Endothelial cell of umbilical vein (primary cell): ENCODE data around the gene CLCN4. TPM values are rescaled to one million over a fixed set of nuclear protein-coding genes. Genes with fewer than 3 reads are reported as not detected.

Experiments
- BruUV-seq: library from RNA; stranded (reverse); fragments of 400-500 nt; replicated peaks from 2 replicates; lab custom pipeline; 2021; lab: Mats Ljungman, UMichigan
- CTCF ChIA-PET: fragments of 300-600, 350-600 bp; sonication (Branson Sonifier 250); formaldehyde crosslinking; loops from one replicate; lab custom pipeline; 2021; ENCODE audit warnings: antibody characterized with exemption, inconsistent platforms; lab: Charles Lee
- POLR2A ChIA-PET: fragments of 300-600, 350-600 bp; sonication (Branson Sonifier 250); formaldehyde crosslinking; loops from one replicate; lab custom pipeline; 2021; ENCODE audit warnings: antibody characterized with exemption, inconsistent platforms; lab: Charles Lee
- DNase-seq: peaks from one replicate; pipeline ENCODE4 v3.0.0-alpha.2; 2011; ENCODE audit warnings: low read depth, low spot score
- FAIRE-seq: peaks from 2 replicates; lab custom pipeline; 2011; peaks lifted over from hg19 to GRCh38; lab: Jason Lieb, UNC
- H2AFZ ChIP-seq: 2 replicates; pipeline ENCODE4 v1.6.0; 2012; ENCODE audit warnings: low read depth, low read length, control low read depth, inconsistent platforms
- H3K27ac ChIP-seq: 2 replicates; pipeline ENCODE4 v1.5.1; 2011; ENCODE audit warnings: low read depth, mild to moderate bottlenecking, control low read depth, low read length, moderate library complexity; ENCODE audit not compliant: insufficient read depth
- H3K27me3 ChIP-seq, 2 experiments: 2 replicates each; pipeline versions ENCODE4 v1.6.0 to v1.6.1; 2011; ENCODE audit warnings: low read length in 2 of 2, mixed read lengths in 1 of 2; ENCODE audit not compliant: control insufficient read depth in 2 of 2, insufficient read depth in 2 of 2
- H3K36me3 ChIP-seq, 2 experiments: 2 replicates in 1 of 2; 3 replicates in 1 of 2; pipeline ENCODE4 v1.5.1; 2011; ENCODE audit warnings: low read length in 2 of 2, mild to moderate bottlenecking in 1 of 2, moderate library complexity in 1 of 2; ENCODE audit not compliant: control insufficient read depth in 2 of 2, insufficient read depth in 2 of 2; ENCODE audit errors: extremely low read depth in 1 of 2
- H3K4me1 ChIP-seq: 3 replicates; pipeline ENCODE4 v1.5.1; 2011; ENCODE audit warnings: mild to moderate bottlenecking, low read length; ENCODE audit not compliant: control insufficient read depth, insufficient read depth; ENCODE audit errors: extremely low read depth
- H3K4me2 ChIP-seq: 2 replicates; pipeline ENCODE4 v1.6.1; 2011; ENCODE audit warnings: low read length, control low read depth, mixed read lengths; ENCODE audit not compliant: insufficient read depth
- H3K4me3 ChIP-seq, 3 experiments: fragments of 200-600 bp in 1 of 3; sonication (generic), shearing (Covaris generic) in 1 of 3; replicated peaks in 1 of 3; 2 replicates each; pipeline ENCODE4 v1.5.1; 2011 to 2016; ENCODE audit warnings: control low read depth in 3 of 3, low read length in 3 of 3, mild to moderate bottlenecking in 2 of 3, inconsistent platforms in 1 of 3, low read depth in 1 of 3, moderate library complexity in 1 of 3; ENCODE audit not compliant: insufficient read depth in 1 of 3
- H3K79me2 ChIP-seq: 2 replicates; pipeline ENCODE4 v1.6.0; 2012; ENCODE audit warnings: low read length, inconsistent platforms; ENCODE audit not compliant: control insufficient read depth, insufficient read depth
- H3K9ac ChIP-seq: replicated peaks from 2 replicates; pipeline ENCODE3; 2011; ENCODE audit warnings: low read length, control low read depth; ENCODE audit not compliant: insufficient read depth; ENCODE audit errors: extremely low read depth
- H3K9me1 ChIP-seq: replicated peaks from 3 replicates; pipeline ENCODE4 v1.6.0; 2011; ENCODE audit warnings: mild to moderate bottlenecking, low read length; ENCODE audit not compliant: control insufficient read depth, insufficient read depth; ENCODE audit errors: extremely low read depth
- H3K9me3 ChIP-seq: replicated peaks from 2 replicates; pipeline ENCODE4 v1.5.1; 2012; ENCODE audit warnings: low read length, inconsistent platforms; ENCODE audit not compliant: control insufficient read depth, insufficient read depth
- H4K20me1 ChIP-seq: replicated peaks from 2 replicates; pipeline ENCODE3; 2011; ENCODE audit warnings: mild to moderate bottlenecking, low read length; ENCODE audit not compliant: control insufficient read depth, insufficient read depth; ENCODE audit errors: extremely low read depth
- CTCF ChIP-seq, 2 donors: IDR thresholded peaks; 1 replicate in 1 of 2; 2 replicates in 1 of 2; pipeline ENCODE4 v1.5.1; 2011; ENCODE audit warnings: low read length in 2 of 2, mild to moderate bottlenecking in 2 of 2, moderate library complexity in 2 of 2, control low read depth in 1 of 2, inconsistent platforms in 1 of 2, low read depth in 1 of 2; ENCODE audit not compliant: insufficient read depth in 1 of 2; ENCODE audit errors: extremely low read depth in 1 of 2
- EZH2 ChIP-seq: IDR thresholded peaks from 2 replicates; pipeline ENCODE4 v1.6.1; 2012; ENCODE audit warnings: borderline replicate concordance, low read depth, mild to moderate bottlenecking, moderate library complexity, low read length, inconsistent platforms; ENCODE audit not compliant: severe bottlenecking
- FOS ChIP-seq: IDR thresholded peaks from 2 replicates; pipeline ENCODE4 v1.6.1; 2011; ENCODE audit warnings: mild to moderate bottlenecking, low read length, moderate library complexity, borderline replicate concordance; ENCODE audit not compliant: insufficient read depth
- GATA2 ChIP-seq: IDR thresholded peaks from 2 replicates; pipeline ENCODE4 v1.7.0; 2011; ENCODE audit warnings: low read depth, mild to moderate bottlenecking, moderate library complexity, mixed read lengths, low read length; ENCODE audit not compliant: insufficient read length, insufficient read depth
- JUN ChIP-seq: IDR thresholded peaks from 2 replicates; pipeline ENCODE4 v1.6.1; 2011; ENCODE audit warnings: borderline replicate concordance, low read depth; ENCODE audit not compliant: insufficient read length, insufficient read depth
- MAX ChIP-seq: IDR thresholded peaks from 2 replicates; pipeline ENCODE4 v1.6.1; 2011; ENCODE audit not compliant: insufficient read depth, insufficient read length
- MYC ChIP-seq: IDR thresholded peaks from one replicate; pipeline ENCODE4 v1.6.1; 2011; ENCODE audit warnings: mild to moderate bottlenecking, low read depth, low read length
- POLR2A ChIP-seq: IDR thresholded peaks from 2 replicates; pipeline ENCODE4 v1.6.1; 2012; ENCODE audit warnings: low read depth, mild to moderate bottlenecking, control low read depth, low read length
- POLR2AphosphoS5 ChIP-seq: IDR thresholded peaks from 2 replicates; pipeline ENCODE4 v1.6.1; 2012; ENCODE audit warnings: low read depth, mild to moderate bottlenecking, control low read depth, low read length, moderate library complexity; ENCODE audit not compliant: insufficient read depth
- dilution Hi-C: fragments of 300-500 bp; cut with MboI; formaldehyde crosslinking; loops from one replicate; pipeline ENCODE4 v1.15.0; 2019; ENCODE audit warnings: low sequenced_read_pairs; ENCODE audit not compliant: extremely low pct_ligation_motif_present
- intact Hi-C: fragments of 100-400 bp; cut with micrococcal nuclease; formaldehyde crosslinking; loops from one replicate; pipeline ENCODE4 v1.10.0; 2022
- polyA plus RNA-seq, 4 experiments: library from polyadenylated mRNA; depleted of rRNA in 3 of 4; stranded (reverse) in 3 of 4; unstranded in 1 of 4; fragments of >200 nt; gene quantifications; 2 replicates each; pipeline versions ENCODE4 v1.2.1 to v1.2.3, GENCODE V29; 2011 to 2012; ENCODE audit warnings: missing spikeins in 1 of 4
- total RNA-seq: library from RNA; stranded (reverse); gene quantifications from 2 replicates; pipeline ENCODE4 v1.2.3, GENCODE V29; 2021

Gene CLCN4
- total and polyA plus RNA-seq, 2 donors (not counting 3 experiments of a cell fraction or from before 2014, with no cell fraction given) = 7.6 to 19.8 TPM

- ChIA-PET CTCF (no interaction called here), POLR2A (no interaction called here)
- no peaks in the 10 kb centered on the region for H3K27me3 ChIP-seq
- peaks cover 14 to 18% of the 10 kb centered on the region in 2 experiments for H3K36me3 ChIP-seq
- H3K4me3 ChIP-seq = no peak overlapping the region
- H3K79me2 ChIP-seq = no peaks in the 10 kb centered on the region
- no peaks in the 10 kb centered on the region for H3K4me1 ChIP-seq
- DNase-seq = no peak
- intact Hi-C loops = no loop called here
- no peak overlapping the region for H3K4me2 ChIP-seq
- H3K9me3 ChIP-seq = no peaks in the 10 kb centered on the region
- H3K9me1 ChIP-seq = no peaks in the 10 kb centered on the region
- dilution Hi-C loops = no loop called here
- no peaks in the 10 kb centered on the region for H4K20me1 ChIP-seq
- TF ChIP-seq MAX (no peak), FOS (no peak), EZH2 (no peak), POLR2A (no peak), GATA2 (no peak), CTCF (IDR thresholded peaks at IDR 0.05; ENCODE audit: extremely low read depth in 1 of 2, insufficient read depth in 1 of 2, low read depth in 1 of 2, low read length in 2 of 2) (no peak), JUN (no peak), POLR2AphosphoS5 (no peak), MYC (no peak)
- no peak for FAIRE-seq
- no peak overlapping the region for H3K27ac ChIP-seq
- no TSS peak for BruUV-seq
- no peak overlapping the region for H3K9ac ChIP-seq
- H2AFZ ChIP-seq = no peak overlapping the region
These were observed 21.0 kb upstream of the CLCN4 start for GRCh38 chrX:10135561-10136399.
